GM19099 (cell line): Measurements from ENCODE around the gene MYF6.

Experiments
- POLR2A ChIP-seq: IDR thresholded peaks from 3 replicates; pipeline ENCODE4 v1.6.1; 2011; ENCODE audit warnings: low read depth; ENCODE audit not compliant: insufficient read length; ENCODE audit errors: extremely low read depth

MYF6 gene

DNA sequence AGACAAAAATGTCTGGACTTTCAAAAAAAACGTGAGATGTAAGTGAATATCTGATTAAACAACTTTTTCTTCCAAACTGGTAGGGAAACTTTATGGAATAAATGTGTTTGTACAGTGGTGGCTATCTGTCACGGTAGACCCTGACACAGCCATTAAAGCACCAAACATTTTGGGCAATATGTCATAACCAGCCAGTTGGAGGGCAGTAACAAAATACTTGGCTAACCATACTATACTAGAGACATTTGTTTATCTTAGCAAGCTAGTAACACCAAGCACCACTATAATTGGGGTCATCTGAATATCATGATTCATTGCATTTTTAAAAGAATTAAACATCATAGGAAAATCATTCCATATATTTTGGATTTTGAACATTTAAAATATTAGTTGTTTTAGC, 6.0 kb upstream of the MYF6 start:
- no peak for TF ChIP-seq POLR2A

DNA sequence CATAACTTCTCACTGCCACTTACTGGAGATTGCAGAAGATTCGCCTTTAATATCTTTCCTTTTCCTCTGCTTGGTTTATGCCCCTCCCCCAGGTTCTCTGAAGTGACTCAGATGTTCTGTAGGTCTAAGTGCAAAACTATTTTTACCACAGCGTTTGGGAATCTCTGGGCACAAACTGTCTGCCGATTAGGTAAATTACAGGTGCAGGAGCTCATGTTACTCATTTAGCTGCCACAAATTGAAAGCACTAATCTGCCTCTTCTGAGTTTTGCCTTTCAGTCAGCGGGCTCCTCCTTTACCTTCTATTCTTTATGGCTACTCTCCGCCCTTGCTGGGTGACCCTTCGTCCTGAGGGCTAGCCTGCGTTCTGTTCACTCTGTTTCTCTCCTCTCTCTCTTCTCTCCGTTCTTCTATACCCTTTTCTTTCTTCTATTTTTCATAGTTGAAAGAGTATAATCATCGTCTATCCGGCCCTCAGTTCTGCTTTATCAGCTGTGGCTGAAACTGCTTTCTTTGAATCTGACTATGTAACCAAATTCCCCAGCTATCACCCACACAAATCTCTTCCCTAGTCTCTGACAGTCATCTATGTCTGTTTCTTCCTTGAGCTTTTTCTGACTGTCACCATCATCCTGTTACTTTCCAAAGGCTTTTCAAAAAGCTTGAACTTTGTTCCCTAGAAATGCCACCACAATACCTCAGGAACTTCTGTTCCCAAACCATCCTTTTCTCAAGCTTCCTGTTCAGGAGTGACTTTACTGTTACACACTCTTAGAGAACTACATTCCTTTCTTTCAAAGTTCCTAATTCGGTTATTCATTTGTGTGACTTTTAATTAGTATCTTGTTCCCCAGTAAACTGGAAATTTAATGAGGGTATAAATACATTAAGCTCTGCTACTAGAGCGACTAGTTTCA, 4.3 kb upstream of the MYF6 start:
- no peak for TF ChIP-seq POLR2A

- TF ChIP-seq POLR2A: no peak
These were observed 3.0 kb upstream of the MYF6 start for GRCh38 chr12:80704420-80704819.

- no peak for TF ChIP-seq POLR2A
These were observed 410 bp downstream of the MYF6 start for GRCh38 chr12:80707830-80708258.

DNA sequence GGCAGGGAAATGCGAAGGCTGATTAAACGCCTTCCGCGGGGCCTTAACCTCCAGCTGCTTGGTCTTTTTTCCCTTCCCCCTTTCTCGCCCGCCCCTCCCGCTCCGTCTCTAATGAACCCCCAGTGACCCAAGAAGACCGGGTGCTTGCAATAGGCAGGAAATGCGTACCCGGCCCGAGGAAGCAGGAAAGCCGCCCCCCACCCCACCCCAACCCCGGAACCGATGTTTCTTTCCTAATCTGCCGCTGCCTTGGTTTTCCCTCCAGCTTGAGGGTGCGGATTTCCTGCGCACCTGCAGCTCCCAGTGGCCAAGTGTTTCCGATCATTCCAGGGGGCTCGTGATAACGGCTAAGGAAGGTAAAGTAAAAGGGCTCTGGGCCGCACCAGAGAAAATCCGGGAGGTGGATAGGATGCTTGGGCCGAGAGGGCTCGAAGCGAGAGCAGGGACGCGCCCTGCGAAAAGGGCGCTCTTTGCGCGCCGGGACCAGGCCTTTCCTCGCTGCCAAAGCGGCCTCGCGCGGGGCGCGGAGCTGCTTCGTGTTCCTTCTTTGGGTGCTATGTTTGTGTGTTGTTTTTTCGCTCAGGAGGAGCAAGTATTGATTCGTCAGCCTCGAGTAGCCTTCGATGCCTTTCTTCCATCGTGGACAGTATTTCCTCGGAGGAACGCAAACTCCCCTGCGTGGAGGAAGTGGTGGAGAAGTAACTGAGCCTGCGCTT, 983 bp downstream of the MYF6 start:
- no peak for TF ChIP-seq POLR2A

GRCh38 chr12:80708975-80709328, 1.5 kb downstream of the MYF6 start:
- no peak for TF ChIP-seq POLR2A

GRCh38 chr12:80709811-80710726, 2.6 kb downstream of the MYF6 start:
- TF ChIP-seq POLR2A: no peak

DNA sequence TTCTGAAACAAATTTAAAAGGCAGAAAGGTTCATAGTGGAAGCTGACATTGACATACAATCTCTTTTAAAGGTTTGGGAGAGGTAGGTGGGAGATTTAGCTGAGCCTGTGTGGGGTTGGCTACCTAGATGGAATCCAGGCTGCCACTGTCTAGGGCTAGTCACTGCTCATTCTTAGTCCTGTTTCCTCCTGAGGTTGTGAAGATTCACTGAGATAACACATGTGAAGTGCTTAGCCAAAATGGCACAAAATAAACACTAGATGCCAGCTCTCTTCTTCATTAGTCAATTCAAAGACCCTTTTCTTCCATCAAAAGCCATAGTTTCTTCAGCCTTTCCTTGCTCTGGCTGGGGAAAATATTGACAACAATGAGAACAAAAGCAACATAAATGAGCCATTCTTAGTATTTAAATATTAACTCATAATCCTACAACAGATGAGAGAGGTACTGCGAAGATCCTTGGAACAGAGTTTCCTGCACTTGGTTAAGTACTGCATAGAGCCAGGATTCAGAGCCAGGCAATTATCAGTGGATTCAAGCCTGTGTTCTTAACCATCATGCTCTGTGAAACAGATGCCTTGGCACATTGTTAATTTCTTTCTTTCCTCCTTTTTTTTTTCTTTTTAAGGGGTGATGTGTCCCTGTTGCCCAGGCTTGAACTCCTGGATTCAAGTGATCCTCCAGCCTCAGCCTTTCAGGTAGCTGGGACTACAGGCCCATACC, 3.5 kb downstream of the MYF6 start:
- TF ChIP-seq POLR2A: no peak

DNA sequence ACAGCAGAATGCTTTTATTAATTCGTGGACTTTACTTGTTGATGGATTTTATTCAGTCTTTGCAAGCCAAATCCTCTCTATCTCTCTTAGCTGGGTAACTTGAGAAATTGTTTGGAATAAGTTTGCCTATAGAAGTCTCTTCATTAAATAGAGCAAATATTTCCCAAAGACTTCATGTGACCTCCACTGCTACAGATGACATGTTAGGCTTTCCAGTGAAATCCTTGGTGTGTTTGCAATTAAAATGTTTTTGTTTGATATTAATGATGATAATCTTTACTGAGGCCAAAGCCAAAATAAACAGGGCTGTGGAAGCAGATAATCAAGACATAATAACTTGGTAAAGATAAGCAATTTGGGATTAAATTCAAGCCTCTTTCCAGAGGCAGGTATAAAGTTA, 4.4 kb downstream of the MYF6 start:
- TF ChIP-seq POLR2A: no peak

DNA sequence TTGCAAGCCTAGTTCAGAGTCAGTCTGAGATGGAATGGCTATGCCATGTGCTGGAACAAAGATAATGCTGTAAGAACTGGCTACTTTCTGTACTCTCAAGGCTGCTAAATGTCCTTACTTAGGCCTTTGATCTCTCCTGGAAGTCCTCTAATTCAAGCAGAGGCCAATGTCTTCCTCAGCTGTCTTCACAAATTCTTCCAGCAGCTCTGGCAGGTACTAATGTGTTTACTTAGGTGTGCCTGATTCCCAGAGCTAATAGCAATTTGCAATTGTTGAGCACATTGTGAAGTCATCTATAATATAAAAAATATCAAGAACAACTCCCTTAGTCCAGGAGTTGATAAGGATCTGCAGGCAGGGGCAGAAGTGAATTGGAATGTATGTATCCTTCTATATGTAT, 5.4 kb downstream of the MYF6 start:
- no peak for TF ChIP-seq POLR2A

- TF ChIP-seq POLR2A: no peak
These were observed 6.0 kb downstream of the MYF6 start for GRCh38 chr12:80713419-80713818.

GRCh38 chr12:80714055-80714454, 6.6 kb downstream of the MYF6 start:
- TF ChIP-seq POLR2A: no peak

DNA sequence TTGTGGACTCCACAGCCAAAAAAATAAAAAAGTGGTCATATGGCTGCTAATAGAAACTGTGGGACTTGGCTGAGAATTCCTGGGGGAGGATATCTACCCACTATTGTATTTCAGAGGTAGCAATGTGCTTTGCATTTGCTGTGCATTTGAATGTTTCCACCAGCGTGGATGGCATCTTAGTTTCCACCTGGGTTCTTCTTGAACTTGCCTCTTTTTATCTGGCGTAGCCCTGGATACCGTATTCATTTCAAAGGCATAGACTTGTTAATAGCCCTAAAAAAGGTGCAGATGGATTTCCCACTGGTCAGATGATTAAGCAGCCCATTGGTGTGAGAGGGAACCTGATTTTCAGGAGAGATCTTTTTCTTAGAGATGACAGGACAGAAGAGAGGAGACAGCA, 7.4 kb downstream of the MYF6 start:
- TF ChIP-seq POLR2A: no peak

GRCh38 chr12:80715713-80716249, 8.3 kb downstream of the MYF6 start:
- no peak for TF ChIP-seq POLR2A

DNA sequence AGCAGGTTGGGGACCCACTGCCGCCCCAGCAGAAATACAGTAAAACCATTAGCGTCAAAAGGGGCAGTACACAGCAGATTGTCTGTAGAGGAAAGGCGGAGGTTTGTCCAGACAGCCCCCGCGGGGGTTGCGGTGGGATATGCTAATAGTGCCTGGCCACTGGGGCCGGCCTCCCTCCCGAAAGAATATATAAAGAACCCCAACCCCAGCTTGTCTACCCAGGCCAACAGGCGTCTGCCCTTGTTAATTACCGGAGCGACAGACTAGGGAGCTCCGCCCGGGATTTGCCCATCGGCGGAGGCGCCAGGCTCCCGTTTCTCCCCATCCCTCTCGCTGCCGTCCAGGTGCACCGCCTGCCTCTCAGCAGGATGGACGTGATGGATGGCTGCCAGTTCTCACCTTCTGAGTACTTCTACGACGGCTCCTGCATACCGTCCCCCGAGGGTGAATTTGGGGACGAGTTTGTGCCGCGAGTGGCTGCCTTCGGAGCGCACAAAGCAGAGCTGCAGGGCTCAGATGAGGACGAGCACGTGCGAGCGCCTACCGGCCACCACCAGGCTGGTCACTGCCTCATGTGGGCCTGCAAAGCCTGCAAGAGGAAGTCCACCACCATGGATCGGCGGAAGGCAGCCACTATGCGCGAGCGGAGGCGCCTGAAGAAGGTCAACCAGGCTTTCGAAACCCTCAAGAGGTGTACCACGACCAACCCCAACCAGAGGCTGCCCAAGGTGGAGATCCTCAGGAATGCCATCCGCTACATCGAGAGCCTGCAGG, 9.4 kb downstream of the MYF6 start, which contains the start of gene MYF5:
TSS of gene MYF5 (plus strand) at position 217 of the 774 bp plus-strand sequence. CDS start at position 369, 152 bp downstream.
- TF ChIP-seq POLR2A: no peak
